ENCODE data around the gene TXNRD1. TPM values are rescaled to one million over a fixed set of nuclear protein-coding genes. Genes with fewer than 3 reads are reported as not detected.
"Not testable (repeated sequence)": the region's sequence is repeated elsewhere in the genome, so short reads cannot be mapped to it uniquely, and the experiment has no call there.

TXNRD1 gene
- total RNA-seq, 2 donors from 2014 or later, result 110 to 129 TPM

DNA sequence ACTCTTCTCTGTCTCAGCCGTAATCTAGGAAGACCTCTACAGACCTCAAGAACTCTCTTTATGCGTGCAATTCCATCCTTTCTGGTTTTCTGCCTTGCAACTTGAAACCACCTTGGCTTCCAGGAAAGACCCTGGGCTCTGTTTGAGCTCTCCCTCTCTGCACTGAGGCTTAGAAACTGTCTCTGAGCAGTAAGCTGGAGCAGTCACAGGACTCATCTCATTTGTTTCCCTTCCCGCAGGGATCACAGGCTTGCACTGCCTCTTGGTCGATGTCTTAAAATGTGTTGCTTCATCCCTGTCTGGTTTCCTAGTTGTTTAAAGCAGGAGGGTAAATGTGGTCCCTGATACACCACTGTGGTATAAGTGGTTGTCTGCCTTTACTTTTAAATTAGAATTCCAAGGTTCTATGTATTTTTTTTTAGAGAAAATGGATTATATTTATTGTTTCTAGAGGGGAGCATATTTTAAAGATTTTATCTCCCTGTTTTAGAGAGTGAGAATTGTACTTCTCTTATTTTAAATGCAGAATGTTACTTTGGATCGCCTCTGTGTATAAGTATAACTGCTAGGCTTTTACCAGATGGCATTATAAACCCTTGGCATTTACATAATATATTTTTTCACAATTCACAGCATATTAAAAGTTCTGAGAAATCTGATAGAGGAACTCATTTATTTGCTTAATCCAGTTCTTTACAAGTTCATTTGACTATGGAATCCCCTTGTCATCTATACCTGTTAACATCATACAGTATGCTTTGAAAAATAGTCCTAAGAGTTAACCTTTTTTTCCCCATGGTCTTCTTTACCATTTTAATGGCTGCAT lies 114.3 kb downstream of the TXNRD1 start:
- DNase-seq, result no peak
- TF ChIP-seq, protein P1, sequence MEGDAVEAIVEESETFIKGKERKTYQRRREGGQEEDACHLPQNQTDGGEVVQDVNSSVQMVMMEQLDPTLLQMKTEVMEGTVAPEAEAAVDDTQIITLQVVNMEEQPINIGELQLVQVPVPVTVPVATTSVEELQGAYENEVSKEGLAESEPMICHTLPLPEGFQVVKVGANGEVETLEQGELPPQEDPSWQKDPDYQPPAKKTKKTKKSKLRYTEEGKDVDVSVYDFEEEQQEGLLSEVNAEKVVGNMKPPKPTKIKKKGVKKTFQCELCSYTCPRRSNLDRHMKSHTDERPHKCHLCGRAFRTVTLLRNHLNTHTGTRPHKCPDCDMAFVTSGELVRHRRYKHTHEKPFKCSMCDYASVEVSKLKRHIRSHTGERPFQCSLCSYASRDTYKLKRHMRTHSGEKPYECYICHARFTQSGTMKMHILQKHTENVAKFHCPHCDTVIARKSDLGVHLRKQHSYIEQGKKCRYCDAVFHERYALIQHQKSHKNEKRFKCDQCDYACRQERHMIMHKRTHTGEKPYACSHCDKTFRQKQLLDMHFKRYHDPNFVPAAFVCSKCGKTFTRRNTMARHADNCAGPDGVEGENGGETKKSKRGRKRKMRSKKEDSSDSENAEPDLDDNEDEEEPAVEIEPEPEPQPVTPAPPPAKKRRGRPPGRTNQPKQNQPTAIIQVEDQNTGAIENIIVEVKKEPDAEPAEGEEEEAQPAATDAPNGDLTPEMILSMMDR (IDR thresholded peaks at IDR 0.05), result no peak
- peaks cover 14% of the 10 kb centered on the region for H3K36me3 ChIP-seq
- no peaks in the 10 kb centered on the region for H3K4me1 ChIP-seq
- intact Hi-C loops (cut with DNase I), result no loop called here
- H3K4me3 ChIP-seq, result no peak overlapping the region
- H3K27me3 ChIP-seq, result no peaks in the 10 kb centered on the region
- no peaks in the 10 kb centered on the region for H3K9me3 ChIP-seq
- H3K27ac ChIP-seq, result no peak overlapping the region
- no peak overlapping the region for H3K9ac ChIP-seq (ENCODE audit: low read depth in 2 of 2, low read length in 2 of 2)

GRCh38 chr12:104331376-104331775 lies 115.8 kb downstream of the TXNRD1 start:
- H3K4me1 ChIP-seq, result no peaks in the 10 kb centered on the region
- TF ChIP-seq, protein P1 (IDR thresholded peaks at IDR 0.05), result no peak
- no peak overlapping the region for H3K27ac ChIP-seq
- no peak for DNase-seq
- peaks cover 14% of the 10 kb centered on the region for H3K36me3 ChIP-seq
- intact Hi-C loops (cut with DNase I), result no loop called here
- H3K27me3 ChIP-seq, result no peaks in the 10 kb centered on the region
- no peak overlapping the region for H3K4me3 ChIP-seq
- no peaks in the 10 kb centered on the region for H3K9me3 ChIP-seq
- H3K9ac ChIP-seq (ENCODE audit: low read depth in 2 of 2, low read length in 2 of 2), result no peak overlapping the region

DNA sequence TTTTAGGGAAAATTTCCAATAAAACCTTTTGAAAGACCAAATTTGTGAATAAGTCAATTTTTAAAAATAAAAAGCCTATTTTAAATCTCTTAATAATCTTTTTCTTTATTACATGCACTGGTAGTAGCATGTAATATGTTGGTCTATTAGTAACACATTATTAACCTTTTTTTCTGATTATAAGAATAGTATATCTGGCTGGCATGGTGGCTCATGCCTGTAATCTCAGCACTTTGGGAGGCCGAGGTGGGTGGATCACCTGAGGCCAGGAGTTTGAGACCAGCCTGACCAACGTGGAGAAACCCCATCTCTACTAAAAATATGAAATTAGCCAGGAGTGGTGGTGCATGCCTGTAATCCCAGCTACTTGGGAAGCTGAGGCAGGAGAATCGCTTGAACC lies 116.7 kb downstream of the TXNRD1 start:
- H3K27me3 ChIP-seq; DNase-seq; H3K4me3 ChIP-seq; H3K9me3 ChIP-seq; H3K27ac ChIP-seq; H3K36me3 ChIP-seq; intact Hi-C loops (cut with DNase I); H3K4me1 ChIP-seq; H3K9ac ChIP-seq (ENCODE audit: low read depth in 2 of 2, low read length in 2 of 2): not testable (repeated sequence)

- Histone ChIP-seq H3K27ac (no peak overlapping the region), H3K9ac (ENCODE audit: low read depth in 2 of 2, low read length in 2 of 2) (no peak overlapping the region), H3K36me3 (peaks cover 8% of the 10 kb centered on the region), H3K27me3 (no peaks in the 10 kb centered on the region), H3K4me1 (no peaks in the 10 kb centered on the region), H3K4me3 (no peak overlapping the region), H3K9me3 (no peaks in the 10 kb centered on the region)
- TF ChIP-seq, protein P1 (IDR thresholded peaks at IDR 0.05), result no peak
- no peak for DNase-seq
- intact Hi-C loops (cut with DNase I), result no loop called here
Observed at GRCh38 chr12:104333692-104334255, 118.2 kb downstream of the TXNRD1 start.

DNA sequence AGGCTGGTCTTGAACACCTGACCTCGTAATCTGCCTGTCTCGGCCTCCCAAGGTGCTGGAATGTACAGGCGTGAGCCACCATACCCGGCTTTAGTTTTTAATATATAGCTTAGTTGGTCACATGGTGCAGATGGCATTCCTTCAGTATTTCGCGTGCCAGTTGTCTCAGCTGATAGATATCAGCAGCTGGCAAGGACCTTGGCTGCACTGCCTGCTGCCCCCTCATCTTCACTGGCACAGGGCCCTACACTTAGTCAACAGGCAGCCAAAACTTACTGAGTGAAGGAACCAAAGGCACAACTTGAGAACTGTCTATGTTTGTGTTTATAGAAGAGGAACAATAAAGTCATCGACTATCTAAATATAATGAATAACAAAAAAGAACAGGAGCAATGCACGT lies 119.0 kb downstream of the TXNRD1 start:
- H3K9ac ChIP-seq (ENCODE audit: low read depth in 2 of 2, low read length in 2 of 2), result no peak overlapping the region
- TF ChIP-seq, protein P1 (IDR thresholded peaks at IDR 0.05), result no peak
- DNase-seq, result no peak
- no peak overlapping the region for H3K27ac ChIP-seq
- peaks cover 1% of the 10 kb centered on the region for H3K36me3 ChIP-seq
- H3K9me3 ChIP-seq, result no peaks in the 10 kb centered on the region
- intact Hi-C loops (cut with DNase I), result no loop called here
- no peak overlapping the region for H3K4me3 ChIP-seq
- no peaks in the 10 kb centered on the region for H3K27me3 ChIP-seq
- no peaks in the 10 kb centered on the region for H3K4me1 ChIP-seq

DNA sequence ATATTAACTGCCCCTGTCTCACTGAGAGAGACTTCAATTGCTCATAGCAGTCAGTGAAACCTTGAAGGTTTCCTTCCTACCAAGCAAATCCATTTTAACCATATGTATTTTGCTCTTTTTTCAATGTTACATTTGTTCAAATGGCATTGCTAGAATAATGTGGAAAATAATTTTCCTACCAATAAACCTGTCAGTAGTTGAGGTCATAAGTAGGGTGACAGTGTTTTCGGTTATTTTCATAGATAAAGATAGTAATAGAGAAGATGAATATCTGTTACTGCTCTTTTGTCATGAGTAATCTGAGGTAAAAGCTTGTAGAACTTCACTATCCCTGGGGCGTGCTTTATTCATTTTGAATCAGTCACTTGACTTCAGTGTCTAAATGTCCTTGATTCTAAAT lies 120.5 kb downstream of the TXNRD1 start:
- Histone ChIP-seq H3K27ac (no peak overlapping the region), H3K27me3 (no peaks in the 10 kb centered on the region), H3K4me1 (no peaks in the 10 kb centered on the region), H3K9ac (ENCODE audit: low read depth in 2 of 2, low read length in 2 of 2) (no peak overlapping the region), H3K36me3 (no peaks in the 10 kb centered on the region), H3K4me3 (no peak overlapping the region), H3K9me3 (no peaks in the 10 kb centered on the region)
- DNase-seq, result no peak
- TF ChIP-seq, protein P1 (IDR thresholded peaks at IDR 0.05), result no peak
- intact Hi-C loops (cut with DNase I), result no loop called here
